HG03378 (cell line): ENCODE results near the gene PIGR.

Experiments used
- ATAC-seq: cut with Tn5 transposase; IDR thresholded peaks from one replicate; pipeline ENCODE4 v1.9.1; 2021; ENCODE audit warnings: mild to moderate bottlenecking, moderate library complexity; ENCODE audit not compliant: unreplicated experiment

PIGR gene

GRCh38 chr1:206892351-206892984, 53.8 kb downstream of the PIGR start:
- ATAC-seq, result no peak

GRCh38 chr1:206891412-206891811, 54.9 kb downstream of the PIGR start:
- ATAC-seq, result no peak

- ATAC-seq, result no peak
Observed at GRCh38 chr1:206890125-206891060, 55.9 kb downstream of the PIGR start.

GRCh38 chr1:206887701-206888100, 58.6 kb downstream of the PIGR start:
- ATAC-seq, result no peak

- no peak for ATAC-seq
Observed at GRCh38 chr1:206886831-206887230, 59.4 kb downstream of the PIGR start.

- no peak for ATAC-seq
Observed at GRCh38 chr1:206885341-206886060, 60.8 kb downstream of the PIGR start.

GRCh38 chr1:206883876-206884275, 62.4 kb downstream of the PIGR start:
- ATAC-seq, result no peak

- ATAC-seq, result no peak
Observed at GRCh38 chr1:206883160-206883559, 63.1 kb downstream of the PIGR start.

- no peak for ATAC-seq
Observed at GRCh38 chr1:206882555-206882954, 63.7 kb downstream of the PIGR start.

GRCh38 chr1:206880314-206880713, 66.0 kb downstream of the PIGR start:
- no peak for ATAC-seq
